GM18870 (cell line): ENCODE data around the gene FOXL2NB.

Experiments
- ATAC-seq: cut with Tn5 transposase; IDR thresholded peaks from one replicate; pipeline ENCODE4 v1.9.1; 2021; ENCODE audit warnings: moderate library complexity; ENCODE audit not compliant: unreplicated experiment

The FOXL2NB gene

GRCh38 chr3:138928727-138929372 lies 18.2 kb upstream of the FOXL2NB start:
- ATAC-seq, result no peak

GRCh38 chr3:138933068-138933668 lies 13.8 kb upstream of the FOXL2NB start:
- ATAC-seq, result no peak

- ATAC-seq, result no peak
These were observed 12.9 kb upstream of the FOXL2NB start for GRCh38 chr3:138933981-138934691.

DNA sequence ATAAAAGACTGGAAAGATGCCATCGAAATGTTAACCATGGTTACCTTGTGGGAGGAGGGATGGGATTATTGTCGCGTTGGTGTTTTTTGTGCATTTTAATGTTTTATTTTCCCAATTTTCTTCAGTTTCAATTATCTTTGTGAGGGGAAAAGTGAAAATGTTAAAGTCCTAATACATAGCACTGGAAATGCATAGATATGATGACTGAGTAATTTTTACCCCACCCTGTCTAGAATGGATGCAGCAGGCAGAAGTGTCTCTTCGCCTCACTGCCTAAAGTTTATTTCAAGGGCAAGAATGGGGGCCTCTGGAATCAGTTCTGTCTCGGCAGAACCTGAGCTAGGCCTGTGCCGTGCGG lies 11.5 kb upstream of the FOXL2NB start:
- no peak for ATAC-seq

DNA sequence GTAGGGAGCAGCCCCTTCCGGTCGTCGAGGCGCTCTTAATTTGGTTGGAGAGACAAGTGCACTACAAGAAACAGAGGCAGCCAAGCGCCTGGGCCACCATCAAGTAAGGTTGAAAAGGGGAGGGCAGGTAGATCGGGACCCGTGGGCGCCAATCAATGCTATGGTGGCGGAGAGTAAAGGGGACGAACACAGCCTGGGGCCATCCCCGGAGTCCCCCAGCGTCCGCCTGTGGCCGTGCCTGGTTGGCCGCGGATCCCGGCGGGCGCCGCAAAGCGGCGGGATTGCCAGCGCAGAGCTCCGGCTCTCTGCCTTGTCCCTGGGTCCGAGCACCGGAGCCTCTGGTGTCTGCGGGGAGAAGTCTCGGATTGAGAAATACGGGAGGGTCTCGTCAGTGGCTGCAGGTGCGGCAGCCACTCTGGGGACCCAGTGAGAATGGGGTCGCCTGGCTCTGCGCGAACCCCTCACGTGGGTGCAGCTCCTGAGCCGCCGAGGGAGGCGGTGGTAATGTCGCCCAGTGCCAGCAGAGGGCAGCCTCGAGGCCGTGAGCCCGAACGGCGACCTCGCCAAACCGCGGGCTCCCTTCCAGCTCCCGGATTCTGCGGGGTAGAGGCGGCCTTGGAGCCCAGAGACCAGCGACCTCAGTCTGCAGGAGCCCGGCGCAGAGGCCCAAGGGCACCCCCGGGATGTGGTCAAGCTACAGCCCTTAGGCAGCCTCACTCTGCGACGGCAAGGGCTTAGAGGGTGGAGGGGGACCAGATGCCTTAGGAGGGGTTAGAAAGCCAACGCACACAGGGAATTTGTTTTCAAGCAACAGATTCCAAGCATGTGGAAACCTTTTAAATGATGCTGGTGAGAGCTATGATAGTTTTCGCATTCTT lies 10.9 kb upstream of the FOXL2NB start:
- ATAC-seq, result no peak

GRCh38 chr3:138936741-138937689 lies 10.0 kb upstream of the FOXL2NB start:
- no peak for ATAC-seq

GRCh38 chr3:138937690-138938055 lies 9.3 kb upstream of the FOXL2NB start:
- ATAC-seq, result no peak

GRCh38 chr3:138938056-138938876 lies 8.8 kb upstream of the FOXL2NB start:
- ATAC-seq, result no peak

DNA sequence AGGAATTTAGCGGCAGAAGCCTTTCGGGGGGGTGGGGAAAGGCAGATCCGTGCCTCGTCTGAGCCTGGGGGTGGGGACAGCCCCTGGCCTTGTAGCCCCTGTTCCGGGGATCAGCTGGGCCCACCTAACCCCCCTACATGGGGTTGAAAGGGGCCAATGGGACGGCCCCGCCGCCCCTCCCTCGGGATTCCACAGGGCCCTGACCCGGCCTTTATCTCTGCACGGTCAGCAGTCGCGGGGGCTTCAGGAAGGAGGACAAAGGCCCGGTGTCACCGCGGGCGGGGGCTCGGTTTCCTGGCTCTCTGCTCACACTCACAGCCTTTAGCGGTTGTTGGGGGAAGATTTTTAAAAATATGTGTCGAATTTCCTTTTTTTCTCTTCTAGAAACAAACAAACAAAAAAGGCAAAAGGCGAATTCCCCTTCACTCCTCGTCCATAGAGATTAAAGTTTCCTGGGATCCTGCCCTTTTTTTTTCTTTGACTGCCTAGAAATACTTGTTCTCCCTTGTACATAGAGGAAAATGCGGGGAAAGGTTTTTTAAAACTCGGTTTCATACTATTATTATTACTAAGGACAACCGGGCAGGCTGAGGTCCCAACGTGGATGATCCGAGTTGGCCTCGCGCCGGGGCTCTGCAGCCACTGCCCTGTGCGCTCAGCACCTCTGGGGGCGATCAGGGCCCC lies 8.0 kb upstream of the FOXL2NB start:
- no peak for ATAC-seq

DNA sequence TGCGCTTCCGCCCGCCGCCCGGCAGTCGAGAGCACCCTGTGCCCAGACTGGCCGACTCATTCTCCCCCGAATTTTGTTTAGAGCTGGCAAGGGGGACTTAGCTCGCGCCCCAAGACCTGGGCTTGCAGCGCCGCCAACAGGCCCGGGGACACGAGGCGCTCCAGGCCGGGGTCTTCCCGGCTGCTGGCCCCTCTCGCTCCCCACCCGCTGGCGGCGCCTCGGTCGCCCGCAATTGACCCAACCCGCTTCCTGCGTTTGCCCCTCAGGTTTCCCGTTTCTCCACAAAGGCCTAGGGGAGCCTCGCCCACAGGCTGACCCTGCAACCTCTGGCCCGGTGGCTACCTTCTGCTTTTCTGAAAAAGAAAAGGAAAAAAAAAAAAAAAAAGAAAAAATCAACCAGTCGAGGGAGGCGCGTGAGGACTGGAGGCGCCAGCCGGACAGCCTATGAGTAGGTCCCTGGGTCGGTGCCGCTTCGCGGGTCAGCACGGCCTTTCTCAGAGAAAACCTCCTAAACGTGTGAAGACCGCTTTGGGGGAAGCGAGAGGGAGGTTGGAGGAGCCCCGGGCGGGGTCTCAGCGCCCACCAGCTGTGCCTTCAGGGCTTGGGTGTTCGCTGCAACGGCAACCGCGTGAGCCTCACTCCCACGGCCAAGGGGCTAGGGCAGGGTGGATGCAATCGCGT lies 7.3 kb upstream of the FOXL2NB start:
- ATAC-seq, result no peak

DNA sequence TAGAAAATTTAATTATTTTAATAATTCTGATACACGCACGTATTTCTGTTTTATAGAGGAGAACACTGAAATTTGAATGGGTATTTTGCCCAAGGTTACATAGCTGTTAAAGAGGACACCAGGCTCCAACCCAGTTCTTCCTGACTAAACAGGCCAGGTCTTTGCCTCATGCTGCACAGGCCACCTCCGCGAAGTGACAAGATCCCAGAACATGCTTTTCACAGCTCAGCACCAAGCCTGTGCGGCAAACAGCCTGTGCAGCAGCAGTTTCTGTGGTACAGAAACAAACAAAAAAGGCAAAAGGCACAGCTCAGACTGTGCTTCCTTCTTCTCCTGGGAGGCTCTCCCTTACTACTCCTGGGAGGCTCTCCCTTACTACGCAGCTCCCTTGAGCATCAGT lies 6.6 kb upstream of the FOXL2NB start:
- ATAC-seq, result no peak

GRCh38 chr3:138941259-138941885 lies 5.6 kb upstream of the FOXL2NB start:
- no peak for ATAC-seq

- ATAC-seq, result no peak
These were observed 4.7 kb upstream of the FOXL2NB start for GRCh38 chr3:138942271-138942670.

- ATAC-seq, result no peak
These were observed 4.0 kb upstream of the FOXL2NB start for GRCh38 chr3:138942861-138943623.

- ATAC-seq, result no peak
These were observed 3.0 kb upstream of the FOXL2NB start for GRCh38 chr3:138943724-138944653.

GRCh38 chr3:138944654-138944928 lies 2.4 kb upstream of the FOXL2NB start:
- no peak for ATAC-seq
